ENCODE measurements around the gene RPL37A.

The RPL37A gene

GRCh38 chr2:216463148-216463547, 35.5 kb upstream of the RPL37A start:
- no peaks in the 10 kb centered on the region for H3K79me2 ChIP-seq (ENCODE audit: insufficient read depth, low read depth)
- H3K4me3 ChIP-seq (IDR thresholded peaks at IDR 0.05; ENCODE audit: insufficient read depth, low read depth, low read length): no peak overlapping the region
- H2AFZ ChIP-seq (ENCODE audit: low read depth): no peak overlapping the region
- no peak overlapping the region for H3K27ac ChIP-seq
- no peak overlapping the region for H3K4me2 ChIP-seq
- H3K27me3 ChIP-seq (ENCODE audit: insufficient read depth, low read depth): no peaks in the 10 kb centered on the region
- no peaks in the 10 kb centered on the region for H4K20me1 ChIP-seq (ENCODE audit: insufficient read depth)
- peaks cover 3% of the 10 kb centered on the region for H3K4me1 ChIP-seq (ENCODE audit: low read depth, poor library complexity, severe bottlenecking)
- H3K9ac ChIP-seq: no peak overlapping the region
- no peak for TF ChIP-seq CTCF (conservative IDR thresholded peaks at IDR 0.05; ENCODE audit: low read depth, low read length)
- H3K36me3 ChIP-seq (ENCODE audit: insufficient read depth): no peaks in the 10 kb centered on the region

GRCh38 chr2:216464104-216464720, 34.4 kb upstream of the RPL37A start:
- no peak overlapping the region for H3K4me2 ChIP-seq
- no peak overlapping the region for H3K9ac ChIP-seq
- TF ChIP-seq CTCF (conservative IDR thresholded peaks at IDR 0.05; ENCODE audit: low read depth, low read length): no peak
- H2AFZ ChIP-seq (ENCODE audit: low read depth): no peak overlapping the region
- H3K36me3 ChIP-seq (ENCODE audit: insufficient read depth): no peaks in the 10 kb centered on the region
- H3K27me3 ChIP-seq (ENCODE audit: insufficient read depth, low read depth): no peaks in the 10 kb centered on the region
- H3K4me1 ChIP-seq (ENCODE audit: low read depth, poor library complexity, severe bottlenecking): peaks cover 3% of the 10 kb centered on the region
- H3K27ac ChIP-seq: no peak overlapping the region
- H3K4me3 ChIP-seq (IDR thresholded peaks at IDR 0.05; ENCODE audit: insufficient read depth, low read depth, low read length): no peak overlapping the region
- H4K20me1 ChIP-seq (ENCODE audit: insufficient read depth): no peaks in the 10 kb centered on the region
- H3K79me2 ChIP-seq (ENCODE audit: insufficient read depth, low read depth): no peaks in the 10 kb centered on the region

DNA sequence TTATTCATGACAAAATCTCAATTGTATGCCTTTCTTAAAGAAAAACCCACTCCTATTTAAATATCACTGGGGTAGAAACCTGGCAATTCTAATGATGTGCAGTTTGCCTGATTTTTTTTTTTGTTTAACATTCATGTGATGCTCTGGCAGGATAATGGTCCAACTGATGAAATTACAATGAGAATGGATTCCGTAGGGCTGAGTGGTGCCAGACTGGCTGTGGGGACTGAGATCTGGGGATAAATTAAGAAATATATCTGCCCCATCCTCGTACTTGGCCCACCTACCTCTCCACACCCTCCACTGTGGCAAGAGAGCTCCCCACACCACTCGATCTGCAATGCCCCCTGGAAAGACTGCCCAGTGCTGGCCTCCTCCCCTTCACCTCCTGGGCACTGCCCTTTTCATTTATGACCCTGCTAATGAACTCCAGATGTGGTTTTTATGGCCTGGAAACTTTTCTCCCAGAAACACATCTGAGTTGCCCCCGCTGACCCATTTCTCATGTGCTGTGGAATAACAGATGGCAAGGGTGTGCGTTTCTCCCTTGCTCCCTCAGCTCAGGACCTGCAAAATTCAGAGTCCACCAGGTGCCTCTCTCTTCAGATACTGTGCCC, 33.0 kb upstream of the RPL37A start:
- no peak overlapping the region for H2AFZ ChIP-seq (ENCODE audit: low read depth)
- no peaks in the 10 kb centered on the region for H4K20me1 ChIP-seq (ENCODE audit: insufficient read depth)
- no peak overlapping the region for H3K9ac ChIP-seq
- no peak overlapping the region for H3K27ac ChIP-seq
- peaks cover 3% of the 10 kb centered on the region for H3K4me1 ChIP-seq (ENCODE audit: low read depth, poor library complexity, severe bottlenecking)
- no peak for TF ChIP-seq CTCF (conservative IDR thresholded peaks at IDR 0.05; ENCODE audit: low read depth, low read length)
- H3K79me2 ChIP-seq (ENCODE audit: insufficient read depth, low read depth): no peaks in the 10 kb centered on the region
- no peak overlapping the region for H3K4me2 ChIP-seq
- no peaks in the 10 kb centered on the region for H3K36me3 ChIP-seq (ENCODE audit: insufficient read depth)
- H3K4me3 ChIP-seq (IDR thresholded peaks at IDR 0.05; ENCODE audit: insufficient read depth, low read depth, low read length): no peak overlapping the region
- no peaks in the 10 kb centered on the region for H3K27me3 ChIP-seq (ENCODE audit: insufficient read depth, low read depth)

DNA sequence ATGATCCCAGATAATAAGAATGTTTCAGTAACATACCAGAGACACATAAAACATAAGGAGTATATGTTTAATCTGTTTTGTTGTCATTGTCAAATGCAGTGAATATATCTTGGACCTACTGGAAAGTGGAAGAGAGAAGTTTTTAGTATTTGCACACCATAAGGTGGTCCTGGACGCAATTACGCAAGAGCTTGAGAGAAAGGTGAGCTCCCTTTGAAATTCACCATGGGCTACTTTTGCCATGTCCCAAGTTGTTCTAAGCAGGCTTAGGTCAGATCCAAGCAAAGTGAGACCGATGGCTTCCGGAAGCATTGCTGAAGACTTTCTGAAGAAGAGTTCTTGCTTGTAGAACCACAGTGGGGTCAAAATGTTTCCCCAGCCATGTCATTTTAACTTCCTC, 30.8 kb upstream of the RPL37A start:
- Histone ChIP-seq H3K4me1 (ENCODE audit: low read depth, poor library complexity, severe bottlenecking) (no peaks in the 10 kb centered on the region), H3K79me2 (ENCODE audit: insufficient read depth, low read depth) (no peaks in the 10 kb centered on the region), H3K4me3 (IDR thresholded peaks at IDR 0.05; ENCODE audit: insufficient read depth, low read depth, low read length) (no peak overlapping the region), H3K27me3 (ENCODE audit: insufficient read depth, low read depth) (no peaks in the 10 kb centered on the region), H2AFZ (ENCODE audit: low read depth) (no peak overlapping the region), H3K36me3 (ENCODE audit: insufficient read depth) (no peaks in the 10 kb centered on the region), H3K9ac (no peak overlapping the region), H4K20me1 (ENCODE audit: insufficient read depth) (no peaks in the 10 kb centered on the region), H3K4me2 (no peak overlapping the region), H3K27ac (no peak overlapping the region)
- TF ChIP-seq CTCF (conservative IDR thresholded peaks at IDR 0.05; ENCODE audit: low read depth, low read length): no peak
